ENCODE results near the gene ANKS3. TPM values are rescaled to one million over a fixed set of nuclear protein-coding genes. Genes with fewer than 3 reads are reported as not detected.

ANKS3 gene
- total and polyA plus RNA-seq, 8 donors: 11.6 to 183 (median 25.9) TPM

GRCh38 chr16:4646773-4647643 lies 87.1 kb downstream of the ANKS3 start:
- no peaks in the 10 kb centered on the region for H3K9me3 ChIP-seq
- H3K27me3 ChIP-seq: no peaks in the 10 kb centered on the region
- H3K4me1 ChIP-seq: peaks cover 3 to 33% (median 26%) of the 10 kb centered on the region in 4 donors
- H3K4me3 ChIP-seq: no peak overlapping the region
- no peak for TF ChIP-seq EP300 (IDR thresholded peaks at IDR 0.05)
- TF ChIP-seq CTCF (IDR thresholded peaks at IDR 0.05): no peak
- TF ChIP-seq POLR2A (IDR thresholded peaks at IDR 0.05): no peak
- no peak for TF ChIP-seq POLR2AphosphoS5 (IDR thresholded peaks at IDR 0.05)
- no peak overlapping the region for H3K27ac ChIP-seq
- intact Hi-C loops (cut with DNase I; ENCODE audit: low total_unique reads): no loop called here
- H3K36me3 ChIP-seq: peaks cover 5 to 66% (median 34%) of the 10 kb centered on the region in 4 donors
- WGBS, 5 donors: 87 to 93% (median 89%) methylated on average over 18 to 22 of the region's 22 CpGs
- DNase-seq: no peak

Small RNA genes within 50 kb of the gene (small RNA-seq; reads per million reads assigned to genes)
- 0 reads per million in 4 donors for gene MIR6769A
- 0 reads per million in 4 donors for gene RF00017

Other genes with a start within 250 kb of the ANKS3 start
- 10 to 100 TPM in 3 of 5 donors, 1 to 10 TPM in 2; 2.9 to 36.5 (median 18.8) TPM for gene CDIP1, start 195.5 kb downstream of the ANKS3 start, total RNA-seq
- 10 to 100 TPM in 2 of 3 donors, 1 to 10 TPM in 1; 9.5 to 13.8 (median 10.6) TPM for gene CDIP1, start 195.5 kb downstream of the ANKS3 start, polyA plus RNA-seq
- gene C16orf96, start 177.9 kb downstream of the ANKS3 start, total RNA-seq: under 1 TPM in 2 of 5 donors, not detected in 3; 0.37 to 0.43 TPM
- gene C16orf96, start 177.9 kb downstream of the ANKS3 start, polyA plus RNA-seq: not detected
- gene UBALD1, start 119.4 kb downstream of the ANKS3 start, total RNA-seq: 10 to 100 TPM in 2 of 5 donors, 1 to 10 TPM in 2, under 1 TPM in 1; 0.58 to 77.2 (median 6.8) TPM
- 10 to 100 TPM; 17.2 to 41.3 (median 31.9) TPM for gene UBALD1, start 119.4 kb downstream of the ANKS3 start, polyA plus RNA-seq
- 100 to 1,000 TPM in 2 of 5 donors, 10 to 100 TPM in 3; 34.7 to 469 (median 91.4) TPM for gene MGRN1, start 109.4 kb downstream of the ANKS3 start, total RNA-seq
- 10 to 100 TPM; 13.2 to 21.5 (median 17.9) TPM for gene MGRN1, start 109.4 kb downstream of the ANKS3 start, polyA plus RNA-seq
- gene NUDT16L1, start 40.7 kb downstream of the ANKS3 start, total RNA-seq: 10 to 100 TPM in 4 of 5 donors, 1 to 10 TPM in 1; 3.5 to 48.2 (median 44.2) TPM
- 10 to 100 TPM; 31.9 to 37.2 (median 33.3) TPM for gene NUDT16L1, start 40.7 kb downstream of the ANKS3 start, polyA plus RNA-seq
- 1 to 10 TPM in 1 of 5 donors, not detected in 4; 1.8 TPM for gene DNAAF8, start 266 bp upstream of the ANKS3 start, total RNA-seq
- 1 to 10 TPM in 1 of 3 donors, under 1 TPM in 1, not detected in 1; 0.68 to 1.2 TPM for gene DNAAF8, start 266 bp upstream of the ANKS3 start, polyA plus RNA-seq
- 10 to 100 TPM in 2 of 5 donors, 1 to 10 TPM in 2, under 1 TPM in 1; 0.45 to 19.3 (median 10.0) TPM for gene ZNF500, start 32.9 kb upstream of the ANKS3 start, total RNA-seq
- 1 to 10 TPM; 1.8 to 4.3 (median 4.0) TPM for gene ZNF500, start 32.9 kb upstream of the ANKS3 start, polyA plus RNA-seq
- not detected for gene SEPTIN12, start 54.1 kb upstream of the ANKS3 start, total RNA-seq
- not detected for gene SEPTIN12, start 54.1 kb upstream of the ANKS3 start, polyA plus RNA-seq
- 100 to 1,000 TPM in 3 of 5 donors, 10 to 100 TPM in 2; 20.5 to 732 (median 131) TPM for gene SMIM22, start 61.1 kb upstream of the ANKS3 start, total RNA-seq
- 1,000 to 10,000 TPM in 2 of 3 donors, 100 to 1,000 TPM in 1; 481 to 1,027 (median 1,002) TPM for gene SMIM22, start 61.1 kb upstream of the ANKS3 start, polyA plus RNA-seq
- 100 to 1,000 TPM in 1 of 5 donors, 10 to 100 TPM in 3, 1 to 10 TPM in 1; 6.1 to 350 (median 45.5) TPM for gene ROGDI, start 68.4 kb upstream of the ANKS3 start, total RNA-seq
- gene ROGDI, start 68.4 kb upstream of the ANKS3 start, polyA plus RNA-seq: 10 to 100 TPM; 27.0 to 63.9 (median 46.1) TPM
- gene GLYR1, start 113.0 kb upstream of the ANKS3 start, total RNA-seq: 100 to 1,000 TPM in 2 of 5 donors, 10 to 100 TPM in 3; 46.9 to 187 (median 83.2) TPM
- gene GLYR1, start 113.0 kb upstream of the ANKS3 start, polyA plus RNA-seq: 10 to 100 TPM; 29.3 to 46.0 (median 36.5) TPM
- 100 to 1,000 TPM in 1 of 5 donors, 10 to 100 TPM in 4; 34.0 to 319 (median 51.3) TPM for gene UBN1, start 113.2 kb upstream of the ANKS3 start, total RNA-seq
- gene UBN1, start 113.2 kb upstream of the ANKS3 start, polyA plus RNA-seq: 1 to 10 TPM; 5.4 to 9.3 (median 7.8) TPM
- 10 to 100 TPM; 11.4 to 98.8 (median 31.6) TPM for gene PPL, start 202.9 kb upstream of the ANKS3 start, total RNA-seq
- gene PPL, start 202.9 kb upstream of the ANKS3 start, polyA plus RNA-seq: 10 to 100 TPM in 2 of 3 donors, 1 to 10 TPM in 1; 5.8 to 96.8 (median 10.7) TPM
- gene SEC14L5, start 224.1 kb upstream of the ANKS3 start, total RNA-seq: 10 to 100 TPM in 1 of 5 donors, under 1 TPM in 2, not detected in 2; 0.43 to 30.3 (median 0.55) TPM
- under 1 TPM; 0.15 to 0.33 (median 0.19) TPM for gene SEC14L5, start 224.1 kb upstream of the ANKS3 start, polyA plus RNA-seq